Jurkat, Clone E6-1 (cell line): ENCODE measurements around the gene SIRT2. TPM values are rescaled to one million over a fixed set of nuclear protein-coding genes. Genes with fewer than 3 reads are reported as not detected.
"Not testable (repeated sequence)": the region's sequence is repeated elsewhere in the genome, so short reads cannot be mapped to it uniquely, and the experiment has no call there.

Experiments
- DNase-seq: peaks from one replicate; pipeline ENCODE4 v3.0.0-alpha.2; 2011; ENCODE audit warnings: low read depth, low spot score
- H3K4me3 ChIP-seq: 2 replicates; pipeline ENCODE4 v1.5.1; 2011; ENCODE audit warnings: mild to moderate bottlenecking, low read length, control low read depth, moderate library complexity
- polyA plus RNA-seq: library from polyadenylated mRNA; unstranded; fragments of >200 nt; gene quantifications from one replicate; pipeline ENCODE4 v1.2.1, GENCODE V29; 2012; ENCODE audit warnings: missing spikeins; ENCODE audit not compliant: insufficient read length, insufficient read depth

The SIRT2 gene
- polyA plus RNA-seq: 45.5 TPM

DNA sequence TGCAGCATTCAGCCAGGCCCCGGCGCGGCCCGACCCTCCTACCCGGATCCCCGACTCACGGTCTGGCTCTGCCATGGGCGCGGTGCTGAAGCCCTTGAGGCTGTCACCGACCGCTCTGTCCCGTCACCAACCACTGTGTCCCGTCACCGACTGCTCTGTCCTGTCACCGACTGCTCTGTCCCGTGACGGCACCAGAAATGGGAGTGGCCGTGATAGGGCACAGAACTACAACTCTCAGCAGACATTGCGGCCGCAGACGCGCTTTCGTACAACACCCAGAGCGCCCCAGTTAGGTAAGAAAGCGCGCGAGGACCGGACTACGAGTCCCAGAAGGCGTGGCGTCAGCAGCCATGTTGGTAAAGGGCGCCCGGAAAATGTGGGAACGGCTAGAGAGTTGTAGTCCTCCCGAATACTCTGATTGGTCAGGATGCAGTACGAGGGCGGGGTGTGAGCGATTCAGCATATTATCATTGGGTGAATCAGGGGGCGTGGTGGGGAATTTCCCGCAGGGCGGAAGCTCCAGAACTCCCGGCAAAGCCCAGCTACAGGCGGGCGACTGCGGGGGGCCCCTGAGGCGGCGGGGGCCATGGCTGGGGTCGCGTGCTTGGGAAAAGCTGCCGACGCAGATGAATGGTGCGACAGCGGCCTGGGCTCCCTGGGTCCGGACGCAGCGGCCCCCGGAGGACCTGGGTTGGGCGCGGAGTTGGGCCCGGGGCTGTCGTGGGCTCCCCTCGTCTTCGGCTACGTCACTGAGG is at the start of gene SIRT2, which contains the start of gene NFKBIB:
SIRT2 (minus strand) TSS at position 172 of the 755 bp plus-strand sequence; CDS start at position 75, 97 bp downstream.
NFKBIB (plus strand) TSS at position 523 of the 755 bp plus-strand sequence; CDS start at position 587, 64 bp downstream.
- DNase-seq: peak; percentile 100
- H3K4me3 ChIP-seq: peak within 1 kb of the TSS; percentile 91

- no peak overlapping the region for H3K4me3 ChIP-seq
- no peak for DNase-seq
Observed at GRCh38 chr19:38946229-38947010, 47.0 kb upstream of the SIRT2 start.

DNA sequence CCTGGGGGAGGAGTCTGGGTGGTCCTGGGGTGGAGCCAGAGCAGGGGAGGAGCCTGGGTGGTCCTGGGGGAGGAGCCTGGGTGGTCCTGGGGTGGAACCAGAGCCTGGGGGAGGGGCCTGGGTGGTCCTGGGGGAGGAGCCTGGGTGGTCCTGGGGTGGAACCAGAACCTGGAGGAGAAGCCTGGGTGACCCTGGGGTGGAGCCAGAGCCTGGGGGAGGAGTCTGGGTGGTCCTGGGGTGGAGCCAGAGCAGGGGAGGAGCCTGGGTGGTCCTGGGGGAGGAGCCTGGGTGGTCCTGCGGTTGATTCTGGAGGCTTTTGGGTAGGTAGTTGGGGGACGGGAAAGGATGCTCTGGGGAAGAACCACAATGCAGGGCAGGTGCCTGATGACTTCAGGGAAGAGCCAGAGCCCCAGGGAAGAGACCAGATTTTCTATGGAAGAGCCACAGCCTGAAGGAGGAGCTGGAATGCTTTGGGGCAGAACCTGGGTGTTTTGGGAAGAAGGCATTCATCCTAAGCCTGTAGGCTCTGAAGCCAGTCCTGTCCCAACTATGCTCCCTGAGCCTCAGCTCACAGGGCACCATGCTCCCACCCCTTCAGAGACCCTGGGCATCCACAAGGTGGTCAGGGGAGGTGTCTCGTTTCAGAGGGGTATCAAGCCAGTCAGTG is 46.3 kb upstream of the SIRT2 start:
- H3K4me3 ChIP-seq: no peak overlapping the region
- no peak for DNase-seq

DNA sequence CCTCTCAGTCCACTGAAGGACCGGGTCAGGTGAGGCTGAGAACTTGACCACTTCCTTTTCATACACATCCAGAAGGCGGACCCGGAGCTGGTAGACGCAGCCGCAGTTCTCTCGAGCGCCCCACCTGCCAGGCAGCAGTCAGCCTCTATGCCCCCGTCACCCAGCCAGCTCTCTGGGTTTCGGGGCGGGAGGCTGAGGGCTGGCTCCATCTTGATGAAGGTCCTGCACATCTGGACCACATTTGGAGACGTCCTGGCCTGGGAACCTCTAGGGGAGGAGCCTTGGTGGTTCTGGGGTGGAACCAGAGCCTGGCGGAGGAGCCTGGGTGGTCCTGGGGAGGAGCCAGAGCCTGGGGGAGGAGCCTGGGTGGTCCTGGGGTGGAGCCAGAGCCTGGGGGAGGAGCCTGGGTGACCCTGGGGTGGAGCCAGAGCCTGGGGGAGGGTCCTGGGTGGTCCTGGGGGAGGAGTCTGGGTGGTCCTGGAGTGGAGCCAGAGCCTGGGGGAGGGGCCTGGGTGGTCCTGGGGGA is 45.6 kb upstream of the SIRT2 start:
- no peak overlapping the region for H3K4me3 ChIP-seq
- no peak for DNase-seq

GRCh38 chr19:38942471-38943181 is 43.2 kb upstream of the SIRT2 start:
- DNase-seq: no peak

GRCh38 chr19:38941979-38942378 is 42.6 kb upstream of the SIRT2 start:
- no peak overlapping the region for H3K4me3 ChIP-seq
- DNase-seq: no peak

More at GRCh38 chr19:38942471-38943181, 43.2 kb upstream of the SIRT2 start:
- H3K4me3 ChIP-seq: no peak overlapping the region

- DNase-seq: peak; percentile 86
- H3K4me3 ChIP-seq: not testable (repeated sequence)
Observed at GRCh38 chr19:38941466-38941865, 42.0 kb upstream of the SIRT2 start.

GRCh38 chr19:38939957-38940356 is 40.5 kb upstream of the SIRT2 start:
- peak; percentile 46 for DNase-seq
- H3K4me3 ChIP-seq: no peak overlapping the region

- DNase-seq: no peak
- H3K4me3 ChIP-seq: no peak overlapping the region
Observed at GRCh38 chr19:38933544-38933943, 34.1 kb upstream of the SIRT2 start.

DNA sequence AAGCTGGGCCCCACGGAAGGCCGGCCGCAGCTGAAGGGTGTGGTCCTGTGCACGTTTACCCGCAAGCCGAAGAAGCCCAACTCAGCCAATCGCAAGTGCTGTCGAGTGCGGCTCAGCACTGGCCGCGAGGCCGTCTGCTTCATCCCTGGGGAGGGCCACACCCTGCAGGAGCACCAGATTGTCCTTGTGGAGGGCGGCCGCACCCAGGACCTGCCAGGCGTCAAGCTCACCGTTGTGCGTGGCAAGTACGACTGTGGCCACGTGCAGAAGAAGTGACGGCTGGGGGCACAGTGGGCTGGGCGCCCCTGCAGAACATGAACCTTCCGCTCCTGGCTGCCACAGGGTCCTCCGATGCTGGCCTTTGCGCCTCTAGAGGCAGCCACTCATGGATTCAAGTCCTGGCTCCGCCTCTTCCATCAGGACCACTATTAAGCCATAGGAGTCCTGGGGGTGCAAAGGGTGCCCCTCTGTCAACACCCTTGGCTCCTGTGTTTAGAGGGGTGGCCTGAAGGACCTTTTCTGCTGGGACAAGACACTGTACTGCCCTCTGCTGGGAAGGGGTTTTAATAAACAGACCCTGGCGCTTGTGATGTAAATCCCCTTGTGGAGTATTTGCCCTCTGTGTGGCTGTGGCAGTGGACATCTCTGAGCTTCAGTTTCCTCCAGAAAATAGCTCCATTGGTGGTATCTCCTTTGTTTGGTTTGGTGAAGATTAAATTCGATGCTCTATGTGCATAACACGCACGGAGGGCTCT is 33.2 kb upstream of the SIRT2 start:
- H3K4me3 ChIP-seq: no peak overlapping the region
- peak; percentile 43 for DNase-seq

GRCh38 chr19:38931521-38931793 is 32.0 kb upstream of the SIRT2 start:
- peak overlapping the region; percentile 98 for H3K4me3 ChIP-seq
- DNase-seq: no peak

DNA sequence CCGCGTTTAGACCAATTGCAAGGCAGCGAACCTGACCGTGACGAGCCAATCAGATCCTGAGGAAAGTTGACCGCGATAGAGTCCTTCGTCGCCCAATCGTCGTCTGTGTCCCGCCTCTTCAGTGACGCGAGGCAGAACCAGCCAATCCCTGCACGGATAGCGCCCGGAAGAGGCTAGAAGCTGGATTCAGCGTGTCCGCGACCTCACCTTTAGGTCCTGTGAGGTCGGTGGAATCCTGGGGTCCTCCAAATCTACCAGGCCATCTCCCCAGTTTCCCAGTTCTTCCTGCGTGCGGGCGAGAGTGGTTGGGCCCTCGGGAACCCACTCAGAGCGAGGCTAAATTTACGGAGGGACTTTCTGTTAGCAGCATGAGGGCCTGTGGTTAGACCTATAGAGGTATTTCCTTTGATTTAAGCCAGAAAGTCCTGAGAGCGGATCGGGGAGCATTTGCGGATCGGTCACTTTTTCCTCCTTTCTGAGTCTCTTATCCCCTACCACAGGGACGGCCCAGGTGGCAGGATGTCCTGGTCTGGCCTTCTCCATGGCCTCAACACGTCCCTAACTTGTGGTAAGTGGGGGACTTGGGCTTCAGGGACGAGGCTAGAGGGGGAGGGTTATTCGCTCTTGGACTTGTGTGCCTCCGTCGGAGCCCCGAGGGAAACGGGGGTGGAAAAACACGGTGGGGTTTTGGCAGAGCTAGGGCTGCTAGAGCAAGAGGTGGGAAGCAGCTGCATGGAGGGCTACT is 31.5 kb upstream of the SIRT2 start, which contains the start of gene MRPS12:
MRPS12 (plus strand) TSS at position 169 of the 745 bp plus-strand sequence; CDS start at position 520, 351 bp downstream.
- H3K4me3 ChIP-seq: peak within 1 kb of the TSS; percentile 98
- peak; percentile 100 for DNase-seq

GRCh38 chr19:38929929-38930775 is 30.7 kb upstream of the SIRT2 start, which contains the start of gene SARS2:
Gene SARS2, minus strand, starts transcription at chr19:38930763. Its CDS starts 27 bp downstream, at chr19:38930736.
- peak; percentile 91 for DNase-seq
- H3K4me3 ChIP-seq: peak within 1 kb of the TSS; percentile 98

GRCh38 chr19:38928391-38929001 is 29.1 kb upstream of the SIRT2 start:
- no peak overlapping the region for H3K4me3 ChIP-seq

DNA sequence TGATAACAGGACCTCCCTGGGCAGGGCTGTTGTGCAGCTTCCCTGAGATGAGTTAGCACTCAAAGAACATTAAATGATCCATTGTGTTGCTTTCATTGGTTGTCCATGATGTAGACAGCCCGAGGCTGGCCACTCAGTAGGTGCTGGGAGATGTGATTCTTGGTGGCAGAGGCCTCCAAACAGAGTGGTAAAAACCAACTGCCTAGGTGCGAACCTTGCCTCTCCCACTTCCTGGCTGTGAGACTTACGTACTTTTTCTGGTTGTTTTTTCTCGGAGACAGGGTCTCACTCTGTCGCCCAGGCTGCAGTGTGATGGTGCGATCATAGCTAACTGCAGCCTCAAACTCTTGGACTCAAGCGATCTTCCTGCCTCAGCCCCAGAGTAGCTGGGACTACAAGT is 25.0 kb upstream of the SIRT2 start:
- H3K4me3 ChIP-seq: no peak overlapping the region
- DNase-seq: no peak

More at GRCh38 chr19:38928391-38929001, 29.1 kb upstream of the SIRT2 start:
- DNase-seq: no peak

GRCh38 chr19:38922482-38922881 is 23.1 kb upstream of the SIRT2 start:
- DNase-seq: no peak
- H3K4me3 ChIP-seq: no peak overlapping the region
